ENCODE results near the gene MPEG1.

The MPEG1 gene, protein sequence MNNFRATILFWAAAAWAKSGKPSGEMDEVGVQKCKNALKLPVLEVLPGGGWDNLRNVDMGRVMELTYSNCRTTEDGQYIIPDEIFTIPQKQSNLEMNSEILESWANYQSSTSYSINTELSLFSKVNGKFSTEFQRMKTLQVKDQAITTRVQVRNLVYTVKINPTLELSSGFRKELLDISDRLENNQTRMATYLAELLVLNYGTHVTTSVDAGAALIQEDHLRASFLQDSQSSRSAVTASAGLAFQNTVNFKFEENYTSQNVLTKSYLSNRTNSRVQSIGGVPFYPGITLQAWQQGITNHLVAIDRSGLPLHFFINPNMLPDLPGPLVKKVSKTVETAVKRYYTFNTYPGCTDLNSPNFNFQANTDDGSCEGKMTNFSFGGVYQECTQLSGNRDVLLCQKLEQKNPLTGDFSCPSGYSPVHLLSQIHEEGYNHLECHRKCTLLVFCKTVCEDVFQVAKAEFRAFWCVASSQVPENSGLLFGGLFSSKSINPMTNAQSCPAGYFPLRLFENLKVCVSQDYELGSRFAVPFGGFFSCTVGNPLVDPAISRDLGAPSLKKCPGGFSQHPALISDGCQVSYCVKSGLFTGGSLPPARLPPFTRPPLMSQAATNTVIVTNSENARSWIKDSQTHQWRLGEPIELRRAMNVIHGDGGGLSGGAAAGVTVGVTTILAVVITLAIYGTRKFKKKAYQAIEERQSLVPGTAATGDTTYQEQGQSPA

DNA sequence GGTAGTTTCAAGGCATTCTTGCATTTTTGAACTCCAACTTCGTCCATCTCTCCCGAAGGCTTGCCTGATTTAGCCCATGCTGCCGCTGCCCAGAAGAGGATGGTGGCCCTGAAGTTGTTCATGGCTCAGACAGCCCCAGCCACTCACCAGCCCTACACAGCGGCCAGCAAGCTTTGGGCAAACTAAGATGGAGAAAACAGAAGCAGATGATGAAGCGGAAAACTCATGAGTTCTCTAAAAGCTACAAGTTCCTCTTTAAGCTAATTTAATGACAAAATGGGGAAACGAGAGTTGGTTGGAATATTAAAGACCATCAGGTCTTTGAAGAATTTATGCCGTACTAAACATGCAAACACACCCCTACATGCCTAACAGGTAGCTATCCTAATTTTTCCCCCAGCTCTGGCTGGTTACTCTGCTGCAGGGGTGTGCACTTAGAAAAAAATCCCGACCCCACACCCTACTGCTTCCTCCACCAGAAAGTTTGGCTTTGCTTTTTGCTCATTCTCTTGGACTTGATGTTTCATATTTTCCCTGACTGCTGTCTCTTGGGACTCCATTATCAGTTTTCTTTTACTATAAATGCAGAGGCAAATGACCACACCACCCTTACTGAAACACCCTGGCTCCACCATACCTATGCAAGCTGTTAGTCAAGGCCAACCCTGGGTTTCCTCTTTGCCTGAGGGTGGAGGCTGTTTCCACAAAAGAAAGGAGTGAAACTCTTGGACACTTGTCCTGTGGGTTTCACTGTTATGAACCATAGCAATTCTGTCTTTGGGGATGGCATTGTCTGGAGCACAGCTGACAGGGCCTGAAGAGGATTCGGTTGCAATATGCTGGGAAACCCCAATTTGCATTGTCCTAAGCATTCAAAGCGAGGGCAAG is at the start of gene MPEG1:
MPEG1 (minus strand) TSS at position 184 of the 888 bp plus-strand sequence; CDS start at position 122, 62 bp downstream.
- DNase-seq = no peak

DNA sequence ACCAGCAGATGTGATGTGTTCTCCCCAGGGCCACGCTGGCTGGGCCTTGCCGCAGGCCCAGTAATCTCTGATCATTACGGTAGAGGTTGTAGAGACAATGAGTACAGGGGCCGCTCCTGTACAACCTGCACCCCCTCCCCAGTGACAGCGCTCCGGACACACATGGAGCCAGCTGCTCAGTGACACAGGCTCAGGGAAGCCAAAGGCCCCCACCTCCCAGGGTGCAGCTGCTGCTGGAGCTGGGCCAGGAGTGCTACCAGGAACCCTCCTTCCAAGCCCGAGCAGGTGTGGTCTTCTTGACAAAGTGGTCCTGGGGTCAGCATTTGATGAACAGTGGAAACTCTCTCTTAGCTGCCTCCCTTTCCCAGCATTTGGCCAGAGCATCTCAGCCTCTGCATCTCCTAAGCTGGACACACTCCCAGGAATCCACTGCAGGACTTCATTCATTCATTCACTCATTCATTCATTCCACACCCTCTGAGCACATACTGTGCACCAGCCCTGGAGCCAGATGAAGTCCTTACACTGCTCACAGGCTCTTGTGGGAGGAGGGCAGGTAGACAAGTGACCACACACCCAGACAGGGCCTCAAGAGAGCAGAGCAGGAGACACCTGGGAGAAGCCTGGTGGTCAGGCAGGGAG is 49.6 kb upstream of the MPEG1 start:
- DNase-seq = no peak

DNA sequence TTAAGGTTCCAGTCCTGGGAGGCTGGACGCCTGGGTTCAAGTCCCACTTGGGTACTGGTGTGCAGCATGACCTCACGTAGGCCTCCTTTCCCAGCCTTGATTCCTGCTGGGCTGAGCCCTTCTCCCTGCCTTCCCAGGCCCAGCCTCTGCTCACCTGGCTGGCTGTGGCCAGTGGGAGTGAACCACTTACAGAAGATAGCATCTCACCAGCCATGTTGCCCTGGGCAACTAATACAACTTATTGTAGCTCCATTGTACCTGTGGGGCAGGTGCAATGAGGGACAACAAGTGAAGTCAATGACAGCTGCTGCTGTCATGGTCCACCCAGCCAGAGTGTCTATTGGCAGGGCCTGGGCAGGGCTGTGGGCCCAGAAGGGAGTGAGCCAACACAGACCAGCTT is 48.4 kb upstream of the MPEG1 start:
- DNase-seq = no peak

DNA sequence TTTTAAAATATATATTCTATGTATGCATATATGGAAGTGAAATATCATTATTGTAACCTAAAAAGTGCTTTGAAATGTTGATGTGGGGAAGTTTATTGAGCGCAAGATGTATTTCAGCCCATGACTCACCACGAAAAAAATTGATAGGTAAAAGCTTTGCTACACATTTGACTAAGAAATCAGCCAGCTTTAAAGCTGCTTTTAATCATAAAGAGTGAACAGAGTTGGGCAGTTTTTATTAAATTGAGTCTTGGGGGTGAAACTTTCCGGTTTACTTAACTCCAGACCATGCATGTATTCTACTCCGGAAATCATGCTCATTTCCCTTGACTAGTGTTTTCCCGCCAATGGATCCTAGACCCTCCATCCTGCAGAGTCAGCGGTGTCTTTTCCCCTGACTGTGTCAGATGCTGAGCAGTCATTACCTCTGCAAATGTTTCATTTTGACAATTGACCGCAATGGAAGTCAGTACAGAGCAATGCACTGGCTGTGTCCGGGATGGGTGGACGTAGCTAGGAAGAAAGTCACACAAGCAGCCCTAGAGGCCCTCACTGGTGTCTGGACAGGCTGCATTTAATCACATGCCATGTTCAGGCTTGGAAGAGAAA is 47.2 kb upstream of the MPEG1 start:
- DNase-seq = no peak

DNA sequence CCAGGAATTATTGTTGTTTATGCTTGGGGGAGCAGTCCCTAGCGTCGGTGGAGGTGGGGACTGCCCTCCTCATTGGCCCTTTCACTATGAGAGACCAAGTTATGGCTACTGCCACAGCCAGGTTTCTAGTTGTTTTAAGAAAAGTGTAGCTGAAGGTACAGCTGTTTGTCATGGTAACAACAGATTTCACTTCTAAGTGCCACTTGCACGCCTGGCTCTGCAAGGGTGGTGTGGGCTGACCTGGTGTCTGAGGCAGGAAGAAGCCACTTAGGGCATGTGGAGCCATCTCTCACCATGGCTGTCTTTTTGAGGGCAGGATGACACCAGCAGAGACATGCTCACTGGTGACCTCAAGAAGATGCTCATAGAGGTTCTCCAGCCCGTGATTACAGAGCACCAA is 46.3 kb upstream of the MPEG1 start:
- DNase-seq = no peak

DNA sequence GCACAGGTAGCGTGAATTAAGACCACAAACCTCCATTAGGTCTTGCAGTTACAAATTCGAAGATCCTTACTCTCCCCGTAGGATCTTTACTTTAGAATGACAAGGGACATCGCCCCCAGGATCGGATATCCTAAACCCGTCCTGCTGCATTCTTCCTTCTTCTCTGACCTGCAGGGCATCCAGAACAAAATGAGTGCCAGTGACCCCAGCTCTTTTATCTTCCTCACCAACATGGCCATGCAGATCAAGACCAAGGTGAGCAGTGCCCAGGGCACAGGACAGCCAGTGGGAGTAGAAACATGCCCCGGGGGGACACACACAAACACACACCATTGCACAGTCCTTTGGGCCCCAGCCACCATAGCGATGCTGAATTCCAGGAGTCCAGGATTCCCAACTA is 42.6 kb upstream of the MPEG1 start:
- DNase-seq = no peak

DNA sequence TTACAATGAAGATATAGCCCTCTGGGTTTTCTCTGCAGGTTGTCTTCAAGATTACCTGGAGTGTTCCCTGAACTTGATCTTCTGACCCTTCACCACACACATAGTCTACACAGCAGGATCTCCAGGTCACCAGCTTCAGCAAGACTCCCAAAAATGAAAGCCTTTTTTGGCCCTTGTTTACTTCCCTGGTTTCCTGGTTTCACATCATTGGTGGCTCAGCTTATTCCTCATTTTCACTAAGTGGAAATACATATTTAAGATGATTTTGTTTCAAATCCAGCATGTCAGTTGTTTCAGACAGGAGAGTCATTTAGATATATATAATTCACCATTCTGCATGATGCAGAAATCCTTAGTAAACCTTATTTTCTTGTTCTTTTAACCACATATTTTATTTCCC is 41.6 kb upstream of the MPEG1 start:
- no peak for DNase-seq

DNA sequence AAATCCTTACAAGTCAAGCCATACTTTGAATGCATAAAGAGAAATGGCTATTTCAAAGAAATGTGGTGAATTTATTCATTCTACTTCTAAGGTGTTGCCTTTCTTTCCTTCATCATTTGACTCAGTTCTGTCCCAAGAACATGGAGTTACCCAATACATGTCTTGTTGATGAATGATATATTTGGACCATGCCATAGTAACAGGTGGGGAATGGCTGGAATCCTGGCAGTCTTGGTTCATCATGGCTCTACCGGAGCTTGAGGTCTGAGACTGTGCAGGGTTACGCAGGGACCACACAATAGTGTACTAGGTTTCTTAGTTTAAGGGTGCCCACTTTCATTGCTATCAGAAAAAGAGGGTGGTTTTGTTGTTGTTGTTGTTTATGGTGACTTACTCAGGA is 40.3 kb upstream of the MPEG1 start:
- DNase-seq = no peak

DNA sequence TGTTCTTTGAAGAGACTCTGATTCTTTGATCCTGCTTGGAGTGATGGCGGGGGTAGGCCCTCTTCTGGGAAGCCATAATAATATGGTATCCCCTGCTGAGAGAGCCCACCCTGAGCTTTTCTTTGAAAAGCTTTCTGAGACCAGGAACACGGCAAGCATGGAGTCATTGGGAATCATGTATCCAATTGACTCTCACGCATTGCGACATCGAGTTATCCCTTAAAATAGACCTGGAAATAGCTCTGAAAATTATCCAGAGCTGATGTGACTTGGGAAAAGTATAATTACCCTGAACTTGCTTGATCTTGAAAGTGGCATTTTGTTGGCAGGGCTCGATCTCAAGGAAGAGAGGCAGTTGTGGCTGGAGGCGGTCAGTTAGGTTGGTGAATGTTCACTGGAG is 36.8 kb upstream of the MPEG1 start:
- DNase-seq = no peak

DNA sequence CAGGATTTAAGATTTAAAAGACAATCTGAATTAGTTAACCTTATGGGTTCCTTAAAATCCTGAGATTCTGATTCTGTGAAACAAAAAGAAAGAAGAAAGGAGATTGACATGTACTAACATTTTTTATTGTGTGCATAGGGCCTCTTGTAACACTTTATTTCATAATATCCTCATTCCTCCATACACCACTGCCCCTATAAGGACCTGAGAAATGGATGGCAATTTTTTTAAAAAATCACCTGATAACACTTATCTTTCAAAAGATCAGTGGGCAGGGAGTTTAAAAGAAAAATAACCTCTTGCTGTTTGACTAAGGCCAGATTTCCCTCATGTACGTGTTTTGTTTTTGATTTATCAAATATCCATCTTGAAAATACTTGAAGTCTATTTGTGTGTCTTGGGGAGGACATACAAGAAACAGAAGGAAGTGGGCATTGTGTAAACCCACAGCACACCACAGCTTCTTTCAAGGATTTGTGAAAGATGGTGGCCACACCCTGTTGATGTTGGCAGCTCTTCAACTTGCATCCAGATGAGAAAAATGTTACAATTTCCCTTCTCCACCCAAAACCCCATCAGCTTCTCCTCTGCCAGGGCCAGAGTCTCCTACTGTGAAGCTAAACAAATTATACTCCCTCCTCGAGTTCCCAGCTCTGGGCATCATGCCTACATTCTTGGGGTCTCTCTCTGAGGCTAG is 35.0 kb upstream of the MPEG1 start:
- DNase-seq = no peak

DNA sequence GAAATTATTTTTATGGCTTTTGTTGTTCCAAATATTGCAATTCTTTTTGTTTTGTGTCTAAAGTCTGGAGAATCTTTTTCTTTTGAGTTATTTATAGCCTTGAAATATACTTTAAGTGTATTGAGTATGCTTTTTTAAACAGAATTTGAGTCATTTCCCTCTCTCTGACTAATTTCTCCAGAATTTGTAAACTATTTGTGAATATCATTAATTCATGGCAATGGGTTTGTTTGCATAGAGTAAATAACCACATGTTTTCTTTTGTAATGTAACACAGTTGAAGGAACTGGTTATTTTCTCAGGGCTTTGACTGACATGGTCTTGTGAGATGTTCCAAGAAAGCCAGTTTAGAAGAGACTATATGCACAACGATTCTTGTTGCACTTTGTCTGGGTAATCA is 30.9 kb upstream of the MPEG1 start:
- no peak for DNase-seq

DNA sequence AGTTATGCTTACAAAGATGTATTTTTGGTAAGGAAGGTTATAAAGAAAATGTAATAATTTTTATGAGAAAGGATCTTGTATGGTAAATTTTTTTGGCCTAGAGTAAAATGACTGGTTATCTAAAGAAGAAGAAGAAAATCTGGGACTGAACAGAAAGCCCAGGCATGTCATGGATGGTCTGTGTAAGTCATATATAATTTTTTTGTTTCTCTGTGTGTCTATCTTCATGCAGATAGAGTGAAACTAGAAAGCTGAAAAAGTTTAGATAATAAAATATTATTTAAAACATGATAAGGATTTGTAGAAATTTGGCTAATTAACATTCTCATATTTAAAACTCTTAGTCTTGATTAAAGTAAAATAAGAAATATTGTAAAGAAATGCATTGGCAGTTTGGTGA is 27.6 kb upstream of the MPEG1 start:
- no peak for DNase-seq

DNA sequence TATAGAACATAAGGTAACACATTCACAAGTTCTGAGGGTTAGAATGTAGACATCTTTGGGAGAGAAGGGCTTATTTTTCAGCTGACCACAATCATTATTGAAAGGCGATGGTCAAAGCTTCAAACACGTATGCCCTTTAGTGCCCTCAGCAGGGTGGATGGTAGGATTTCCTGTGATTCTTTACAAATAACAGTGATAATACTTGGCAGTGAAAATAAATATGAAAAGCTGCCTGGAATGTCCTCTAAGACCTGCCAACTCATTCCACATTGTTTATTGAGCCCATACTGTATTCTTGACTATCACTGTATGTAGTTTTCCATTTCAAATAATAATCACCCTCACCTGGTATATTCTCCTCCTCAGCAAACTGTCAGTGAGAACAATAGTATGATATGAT is 13.7 kb upstream of the MPEG1 start:
- DNase-seq = no peak

DNA sequence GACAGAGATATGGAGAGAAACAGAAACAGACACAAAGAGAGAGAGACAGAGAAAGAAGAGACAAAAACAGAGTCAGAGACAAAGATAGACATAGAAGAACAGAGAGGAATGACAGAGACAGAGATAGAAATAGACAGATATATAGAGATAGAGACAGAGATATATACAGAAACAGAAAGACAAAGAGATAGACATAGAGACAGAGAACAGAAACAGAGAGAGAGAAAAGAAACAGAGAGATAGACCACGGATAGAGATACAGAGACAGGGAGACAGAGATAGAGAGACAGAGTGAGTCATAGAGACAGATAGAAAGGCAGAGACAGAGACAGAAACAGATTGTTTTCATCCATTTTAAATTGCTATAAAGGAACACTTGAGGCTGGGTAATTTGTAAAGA is 12.3 kb upstream of the MPEG1 start:
- DNase-seq = no peak

DNA sequence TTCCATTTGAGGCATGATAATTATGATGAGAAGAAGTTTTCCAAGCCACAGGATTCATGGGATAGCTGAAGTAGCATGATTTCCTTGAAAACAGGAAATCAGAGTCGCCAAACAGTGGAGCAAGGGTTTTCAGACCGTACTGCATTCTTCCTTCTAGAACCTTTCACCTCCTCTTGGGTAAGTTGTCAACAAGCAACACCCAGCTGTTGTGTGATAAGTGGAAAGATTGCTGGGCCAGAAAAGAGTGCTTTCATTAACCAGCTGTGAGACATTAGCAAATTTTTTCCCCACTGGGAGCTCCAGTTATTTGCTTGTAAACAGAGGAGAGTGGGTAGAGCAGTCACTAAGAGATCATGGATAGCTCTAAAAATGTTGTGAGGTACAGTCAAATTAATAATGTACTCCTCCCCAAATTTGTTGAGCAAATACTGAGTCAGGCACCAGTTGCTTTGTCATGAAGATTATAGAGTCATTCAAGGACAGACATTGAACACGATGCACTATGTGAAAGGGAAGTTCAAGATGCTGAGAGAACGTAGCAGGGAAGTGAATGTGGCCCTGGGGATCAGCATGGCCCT is 11.7 kb upstream of the MPEG1 start:
- DNase-seq = no peak

DNA sequence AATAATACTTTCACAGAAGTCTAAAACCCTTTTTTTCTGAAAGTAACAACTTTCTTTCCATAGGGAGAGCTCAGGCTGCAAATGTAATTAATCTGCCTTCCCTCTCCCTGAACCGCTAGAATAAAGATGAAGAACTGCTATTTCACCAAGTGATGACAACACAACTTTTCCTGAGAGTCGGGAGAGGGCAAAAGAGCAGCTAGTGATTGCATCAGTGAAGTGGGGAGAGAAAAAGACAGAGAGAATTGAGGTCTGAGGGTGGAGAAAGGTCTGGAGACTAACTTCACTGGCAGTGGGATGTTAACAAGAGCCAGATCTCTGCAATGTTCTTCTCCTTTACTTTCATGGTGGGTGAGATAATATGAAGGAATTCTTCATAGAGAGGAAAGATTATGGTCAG is 10.9 kb upstream of the MPEG1 start:
- no peak for DNase-seq

DNA sequence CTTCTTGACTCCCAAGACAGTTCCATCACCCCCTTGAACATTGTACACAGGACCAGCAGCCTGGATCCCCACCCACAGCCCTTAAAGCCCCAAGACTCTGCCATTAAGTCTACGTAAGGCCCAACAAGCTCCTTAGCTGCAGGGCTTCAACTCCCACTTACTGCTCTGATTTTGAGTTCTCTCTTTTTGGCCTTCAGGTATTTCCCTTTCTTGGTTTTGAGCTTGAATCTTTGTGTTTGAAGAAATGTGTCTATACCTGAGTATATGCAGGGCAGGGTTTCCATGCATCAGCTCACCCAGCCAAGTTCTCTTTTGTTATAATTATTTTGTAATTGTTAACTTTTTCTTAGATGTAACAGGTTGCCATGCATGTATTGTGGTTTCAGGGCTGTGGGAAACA is 10.4 kb upstream of the MPEG1 start:
- no peak for DNase-seq

DNA sequence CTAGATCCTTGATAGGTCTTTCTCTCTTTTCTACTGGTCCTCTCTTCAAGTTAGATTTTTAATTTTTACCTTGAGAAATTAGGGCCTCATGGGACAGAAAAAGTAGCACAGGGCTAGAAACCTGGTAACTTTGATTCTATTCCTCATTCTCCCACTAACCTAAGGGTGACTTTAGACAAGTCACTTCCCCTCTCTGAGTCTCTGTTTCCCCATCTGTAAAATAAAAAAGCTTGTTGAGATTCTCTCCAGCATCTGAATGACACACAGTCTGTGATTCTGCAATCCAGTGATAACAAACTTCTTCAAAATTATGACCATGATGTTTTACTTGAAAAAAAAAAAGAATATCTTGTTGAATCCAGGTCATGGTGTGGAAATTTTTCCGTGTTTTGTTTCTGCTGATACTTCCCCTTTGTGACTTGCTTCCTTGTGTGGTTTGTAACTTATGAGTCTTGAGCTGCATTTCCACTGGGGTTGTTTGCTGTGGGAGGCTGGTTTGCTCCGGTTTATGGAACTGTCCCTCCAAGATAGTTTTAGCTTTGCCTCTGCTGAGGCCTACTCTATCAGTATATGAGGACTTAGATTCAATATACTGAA is 9.8 kb upstream of the MPEG1 start:
- no peak for DNase-seq

DNA sequence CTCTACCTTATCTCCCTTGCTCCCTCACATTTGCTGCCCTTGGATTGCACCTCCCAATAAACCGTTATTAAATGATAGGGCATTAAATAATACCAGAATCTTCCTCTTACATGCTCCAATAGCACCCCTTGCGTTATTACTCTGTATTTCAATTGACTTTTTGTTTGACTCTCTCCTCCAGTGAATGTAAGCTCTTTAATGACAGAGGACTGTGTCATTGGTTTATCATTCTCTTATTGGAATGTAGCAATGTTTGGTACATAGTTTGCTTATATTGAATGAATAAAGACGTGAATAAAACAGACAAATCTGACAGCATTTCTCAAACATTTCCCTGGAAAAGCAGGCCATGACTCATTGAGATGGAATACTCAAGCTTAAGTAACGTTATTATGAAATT is 8.7 kb upstream of the MPEG1 start:
- DNase-seq = no peak

DNA sequence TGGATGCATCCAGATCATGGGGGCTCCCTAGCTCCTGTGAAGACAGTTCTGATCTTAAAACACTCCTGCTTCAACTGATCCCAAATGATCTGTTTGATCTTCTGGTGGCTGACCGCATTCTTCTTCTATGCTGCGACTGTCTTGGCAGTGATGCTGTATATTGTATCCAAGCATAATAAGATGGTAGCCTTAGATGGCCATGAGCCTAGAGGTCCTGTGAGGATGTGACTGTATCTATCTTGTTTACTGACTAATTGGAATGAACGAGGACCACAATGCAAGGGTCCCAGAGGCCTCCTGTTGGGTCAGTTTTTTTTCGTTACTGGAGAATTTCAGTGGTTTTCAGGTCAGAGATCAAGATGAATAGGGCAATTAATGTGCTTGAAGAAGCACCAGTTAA is 7.1 kb upstream of the MPEG1 start:
- DNase-seq = no peak

DNA sequence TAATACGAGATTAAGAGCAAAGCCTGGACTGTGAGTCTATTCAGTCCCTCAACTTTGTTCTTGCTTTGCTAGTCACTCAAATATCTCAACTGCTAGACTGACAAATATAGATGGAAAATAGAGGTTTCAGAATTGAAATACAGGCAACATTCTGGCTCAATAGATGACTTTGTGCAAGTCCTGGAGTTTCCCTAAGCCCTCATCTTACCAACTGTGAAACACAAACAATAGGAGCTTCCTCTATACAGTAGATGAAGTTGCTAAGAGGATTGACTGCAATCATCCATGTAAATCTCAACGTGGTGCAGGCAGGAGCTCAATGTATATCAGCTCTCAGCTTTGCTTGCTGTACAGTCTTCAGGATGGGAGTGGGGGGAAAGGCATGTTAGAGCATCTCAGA is 6.2 kb upstream of the MPEG1 start:
- DNase-seq = no peak

Data from activated CD4-positive, CD25-positive, alpha-beta regulatory T cell (primary cell).